HepG2 (cell line): Measurements from ENCODE around the gene TUBB4B. TPM values are rescaled to one million over a fixed set of nuclear protein-coding genes. Genes with fewer than 3 reads are reported as not detected.

Experiments used
- CBFB ChIP-seq: sonication (generic); formaldehyde crosslinking; IDR thresholded peaks from 2 replicates; pipeline ENCODE4 v1.4.0; 2020; ENCODE audit warnings: missing genetic modification reagents
- FOSL2 ChIP-seq: sonication (generic); formaldehyde crosslinking; IDR thresholded peaks from 2 replicates; pipeline ENCODE4 v1.4.0; 2020; ENCODE audit warnings: missing genetic modification reagents
- FOXM1 ChIP-seq: sonication (generic); formaldehyde crosslinking; IDR thresholded peaks from 2 replicates; pipeline ENCODE4 v1.5.0; 2020; ENCODE audit warnings: missing genetic modification reagents
- HIVEP1 ChIP-seq: sonication (generic); formaldehyde crosslinking; IDR thresholded peaks from 2 replicates; pipeline ENCODE4 v1.4.0; 2020; ENCODE audit warnings: mild to moderate bottlenecking, missing genetic modification reagents
- HNF4A ChIP-seq: sonication (generic); formaldehyde crosslinking; IDR thresholded peaks from 2 replicates; pipeline ENCODE4 v1.4.0; 2020; ENCODE audit warnings: missing genetic modification reagents
- KDM4B ChIP-seq: sonication (generic); formaldehyde crosslinking; IDR thresholded peaks from 2 replicates; pipeline ENCODE4 v1.4.0; 2020; ENCODE audit warnings: missing genetic modification reagents
- MNT ChIP-seq: fragments of 450-650 bp; IDR thresholded peaks from 2 replicates; pipeline ENCODE4 v1.6.1; 2016
- PBX2 ChIP-seq: IDR thresholded peaks from 2 replicates; pipeline ENCODE4 v1.6.1; 2016; ENCODE audit warnings: control low read depth
- PITX1 ChIP-seq: sonication (generic); formaldehyde crosslinking; IDR thresholded peaks from 2 replicates; pipeline ENCODE4 v1.5.1; 2020; ENCODE audit warnings: mild to moderate bottlenecking, missing genetic modification reagents
- POLR2A ChIP-seq, 2 experiments: IDR thresholded peaks; 2 replicates each; pipeline ENCODE4 v1.6.1; 2011; ENCODE audit warnings: low read depth in 2 of 2, low read length in 2 of 2, mild to moderate bottlenecking in 1 of 2, moderate library complexity in 1 of 2; ENCODE audit not compliant: insufficient read depth in 1 of 2
- RNF219 ChIP-seq: sonication (generic); formaldehyde crosslinking; IDR thresholded peaks from 2 replicates; pipeline ENCODE4 v1.5.0; 2020; ENCODE audit warnings: mild to moderate bottlenecking, missing genetic modification reagents
- TFDP1 ChIP-seq: IDR thresholded peaks from 2 replicates; pipeline ENCODE4 v1.6.1; 2016; ENCODE audit warnings: missing compliant biosample characterization, missing genetic modification reagents, borderline replicate concordance
- YEATS2 ChIP-seq: sonication (generic); formaldehyde crosslinking; IDR thresholded peaks from 2 replicates; pipeline ENCODE4 v1.4.0; 2020; ENCODE audit warnings: missing genetic modification reagents, borderline replicate concordance
- ZHX2 ChIP-seq, 2 experiments: sonication (generic) in 1 of 2; formaldehyde crosslinking in 1 of 2; IDR thresholded peaks; 2 replicates each; pipeline versions ENCODE4 v1.6.1 to v1.9.0; 2014 to 2022; ENCODE audit warnings: antibody characterized with exemption in 1 of 2, borderline replicate concordance in 1 of 2, inconsistent platforms in 1 of 2, low read depth in 1 of 2, missing genetic modification reagents in 1 of 2
- ZNF12 ChIP-seq: sonication (generic); formaldehyde crosslinking; IDR thresholded peaks from 2 replicates; pipeline ENCODE4 v1.5.0; 2020; ENCODE audit warnings: missing genetic modification reagents
- ZNF292 ChIP-seq: sonication (generic); formaldehyde crosslinking; IDR thresholded peaks from 2 replicates; pipeline ENCODE4 v1.8.1; 2022; ENCODE audit warnings: mild to moderate bottlenecking, low read depth, missing genetic modification reagents, borderline replicate concordance
- ZNF570 ChIP-seq: sonication (generic); formaldehyde crosslinking; IDR thresholded peaks from 2 replicates; pipeline ENCODE4 v1.4.0; 2020; ENCODE audit warnings: mild to moderate bottlenecking, missing genetic modification reagents, borderline replicate concordance
- ZSCAN12 ChIP-seq: sonication (generic); formaldehyde crosslinking; IDR thresholded peaks from 2 replicates; pipeline ENCODE4 v1.9.0; 2021; ENCODE audit warnings: mild to moderate bottlenecking, missing genetic modification reagents
- polyA plus RNA-seq, 8 experiments: library from polyadenylated mRNA; depleted of rRNA in 3 of 8; stranded (reverse) in 7 of 8; unstranded in 1 of 8; fragments of >200 nt; fragmentation: Illumina TruSeq in 4 of 8; extraction: Trizol in 4 of 8; gene quantifications; 2 replicates each; pipeline versions ENCODE4 v1.2.1 to v1.2.3, GENCODE V29; 2011 to 2016; ENCODE audit warnings: low read depth in 4 of 8, missing spikeins in 1 of 8, mixed read lengths in 1 of 8; ENCODE audit not compliant: insufficient read depth in 1 of 8
- total RNA-seq, 5 experiments: library from RNA; depleted of rRNA; stranded (reverse); fragments of >200 nt; fragmentation: Illumina TruSeq; extraction: Trizol; gene quantifications; 2 replicates each; pipeline ENCODE4 v1.2.3, GENCODE V29; 2016; ENCODE audit warnings: low read depth in 1 of 5

The TUBB4B gene
- total and polyA plus RNA-seq, 2 of the 13 experiments (the other 11 are each of a cell fraction or from before 2014, with no cell fraction given), result 182 to 412 TPM

- TF ChIP-seq TFDP1 (CRISPR knock-in tag), result no peak; the same call in 1 of the 2 replicates
- TF ChIP-seq RNF219 (CRISPR knock-in tag), result no peak
- no peak for TF ChIP-seq MNT
- TF ChIP-seq ZHX2 (IDR thresholded peaks at IDR 0.05; ENCODE audit: low read depth), result no peak
- TF ChIP-seq ZHX2 (CRISPR knock-in tag; IDR thresholded peaks at IDR 0.05; ENCODE audit: borderline replicate concordance), result no peak
- no peak for TF ChIP-seq KDM4B (CRISPR knock-in tag)
- no peak for TF ChIP-seq ZSCAN12 (CRISPR knock-in tag)
- TF ChIP-seq ZNF292, result no peak
- no peak for TF ChIP-seq ZNF570 (CRISPR knock-in tag)
- 0 out of 2 replicates have a peak, but pooled peaks have one; percentile 24 for TF ChIP-seq PITX1 (CRISPR knock-in tag)
- no peak for TF ChIP-seq PBX2 (CRISPR knock-in tag)
- TF ChIP-seq YEATS2 (CRISPR knock-in tag), result no peak
- no peak for TF ChIP-seq FOXM1 (CRISPR knock-in tag)
- TF ChIP-seq HIVEP1 (CRISPR knock-in tag), result no peak
- TF ChIP-seq FOSL2 (CRISPR knock-in tag), result no peak
- peak; percentile 52 for TF ChIP-seq HNF4A (CRISPR knock-in tag)
- no peak for TF ChIP-seq ZNF12 (CRISPR knock-in tag)
- no peak for TF ChIP-seq CBFB (CRISPR knock-in tag)
- TF ChIP-seq POLR2A (IDR thresholded peaks at IDR 0.05; ENCODE audit: insufficient read depth in 1 of 2, low read depth in 2 of 2, low read length in 2 of 2), result no peak
Observed at GRCh38 chr9:137234055-137234697, 6.9 kb upstream of the TUBB4B start (continued).
